Mesothelial cell of epicardium (in vitro differentiated cells): ENCODE data around the gene DNAH11. TPM values are rescaled to one million over a fixed set of nuclear protein-coding genes. Genes with fewer than 3 reads are reported as not detected.
A peak's percentile ranks its signal among the peaks of the same experiment; 100 is the strongest.

Source experiments
- DNase-seq, 2 experiments: peaks; one replicate each; pipeline ENCODE4 v3.0.0; 2021; ENCODE audit warnings: low spot score in 2 of 2; ENCODE audit not compliant: unreplicated experiment in 2 of 2
- H3K27ac Mint-ChIP-seq: 2 replicates; pipeline ENCODE4 v1.8.0; 2021; ENCODE audit warnings: mixed read lengths
- H3K27me3 Mint-ChIP-seq: 2 replicates; pipeline ENCODE4 v1.8.0; 2021; ENCODE audit warnings: low read depth, mixed read lengths
- H3K36me3 Mint-ChIP-seq: 2 replicates; pipeline ENCODE4 v1.8.0; 2021; ENCODE audit warnings: mixed read lengths
- H3K4me1 Mint-ChIP-seq: 2 replicates; pipeline ENCODE4 v1.8.0; 2021; ENCODE audit warnings: mixed read lengths
- H3K4me3 Mint-ChIP-seq: 2 replicates; pipeline ENCODE4 v1.8.0; 2021; ENCODE audit warnings: mild to moderate bottlenecking, moderate library complexity, mixed read lengths
- H3K9me3 Mint-ChIP-seq: 2 replicates; pipeline ENCODE4 v1.8.0; 2021; ENCODE audit warnings: mixed read lengths
- total RNA-seq: library from RNA; stranded (reverse); gene quantifications from 3 replicates; pipeline ENCODE4 v1.2.1, GENCODE V29; 2021
- TF ChIP-seq, protein P1 (sequence below): fragments of 200-600 bp; sonication (generic); IDR thresholded peaks from one replicate; pipeline ENCODE4 v1.5.0; 2021; ENCODE audit warnings: antibody characterized with exemption; ENCODE audit not compliant: unreplicated experiment

Gene DNAH11, protein sequence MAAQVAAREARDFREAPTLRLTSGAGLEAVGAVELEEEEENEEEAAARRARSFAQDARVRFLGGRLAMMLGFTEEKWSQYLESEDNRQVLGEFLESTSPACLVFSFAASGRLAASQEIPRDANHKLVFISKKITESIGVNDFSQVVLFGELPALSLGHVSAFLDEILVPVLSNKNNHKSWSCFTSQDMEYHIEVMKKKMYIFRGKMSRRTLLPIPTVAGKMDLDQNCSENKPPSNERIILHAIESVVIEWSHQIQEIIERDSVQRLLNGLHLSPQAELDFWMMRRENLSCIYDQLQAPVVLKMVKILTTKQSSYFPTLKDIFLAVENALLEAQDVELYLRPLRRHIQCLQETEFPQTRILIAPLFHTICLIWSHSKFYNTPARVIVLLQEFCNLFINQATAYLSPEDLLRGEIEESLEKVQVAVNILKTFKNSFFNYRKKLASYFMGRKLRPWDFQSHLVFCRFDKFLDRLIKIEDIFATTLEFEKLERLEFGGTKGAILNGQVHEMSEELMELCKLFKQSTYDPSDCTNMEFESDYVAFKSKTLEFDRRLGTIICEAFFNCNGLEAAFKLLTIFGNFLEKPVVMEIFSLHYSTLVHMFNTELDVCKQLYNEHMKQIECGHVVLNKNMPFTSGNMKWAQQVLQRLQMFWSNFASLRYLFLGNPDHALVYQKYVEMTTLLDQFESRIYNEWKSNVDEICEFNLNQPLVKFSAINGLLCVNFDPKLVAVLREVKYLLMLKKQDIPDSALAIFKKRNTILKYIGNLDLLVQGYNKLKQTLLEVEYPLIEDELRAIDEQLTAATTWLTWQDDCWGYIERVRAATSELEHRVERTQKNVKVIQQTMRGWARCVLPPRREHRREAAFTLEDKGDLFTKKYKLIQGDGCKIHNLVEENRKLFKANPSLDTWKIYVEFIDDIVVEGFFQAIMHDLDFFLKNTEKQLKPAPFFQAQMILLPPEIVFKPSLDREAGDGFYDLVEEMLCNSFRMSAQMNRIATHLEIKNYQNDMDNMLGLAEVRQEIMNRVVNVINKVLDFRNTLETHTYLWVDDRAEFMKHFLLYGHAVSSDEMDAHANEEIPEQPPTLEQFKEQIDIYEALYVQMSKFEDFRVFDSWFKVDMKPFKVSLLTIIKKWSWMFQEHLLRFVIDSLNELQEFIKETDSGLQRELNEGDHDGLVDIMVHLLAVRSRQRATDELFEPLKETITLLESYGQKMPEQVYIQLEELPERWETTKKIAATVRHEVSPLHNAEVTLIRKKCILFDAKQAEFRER (N-terminal part only)
- 0.50 to 0.80 TPM (median 0.53 TPM) in 3 replicates for total RNA-seq

DNA sequence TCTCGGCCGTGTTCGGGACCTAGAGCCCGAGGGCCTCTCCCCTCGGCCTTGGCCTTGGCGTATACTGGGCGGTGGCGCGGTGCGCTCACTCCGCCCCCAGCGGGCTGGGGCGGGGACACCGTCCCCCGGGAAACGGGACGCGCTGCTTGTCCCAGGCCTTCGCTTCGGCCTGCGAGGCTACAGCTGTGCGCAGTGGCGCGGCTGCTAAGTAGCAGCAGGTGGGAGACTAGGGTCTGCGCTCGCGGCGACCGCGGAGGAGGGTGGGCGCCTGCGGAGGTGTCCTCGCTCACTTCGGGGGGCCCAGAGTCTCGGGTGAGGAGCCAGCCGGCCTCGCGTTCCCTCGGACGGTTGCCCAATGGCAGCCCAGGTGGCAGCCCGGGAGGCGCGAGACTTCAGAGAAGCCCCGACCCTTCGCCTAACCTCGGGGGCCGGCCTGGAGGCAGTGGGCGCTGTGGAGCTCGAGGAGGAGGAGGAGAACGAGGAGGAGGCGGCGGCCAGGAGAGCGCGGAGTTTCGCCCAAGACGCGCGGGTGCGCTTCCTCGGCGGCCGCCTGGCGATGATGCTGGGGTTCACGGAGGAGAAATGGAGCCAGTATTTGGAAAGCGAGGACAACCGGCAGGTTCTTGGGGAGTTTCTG lies at the start of gene DNAH11:
DNAH11 (plus strand) TSS at position 149 of the 637 bp plus-strand sequence; CDS start at position 356, 207 bp downstream.
- no peaks in the 10 kb centered on the region for H3K36me3 Mint-ChIP-seq
- peaks cover 11% of the 10 kb centered on the region for H3K4me1 Mint-ChIP-seq
- H3K27me3 Mint-ChIP-seq = peaks cover 79% of the 10 kb centered on the region
- TF ChIP-seq, protein P1, sequence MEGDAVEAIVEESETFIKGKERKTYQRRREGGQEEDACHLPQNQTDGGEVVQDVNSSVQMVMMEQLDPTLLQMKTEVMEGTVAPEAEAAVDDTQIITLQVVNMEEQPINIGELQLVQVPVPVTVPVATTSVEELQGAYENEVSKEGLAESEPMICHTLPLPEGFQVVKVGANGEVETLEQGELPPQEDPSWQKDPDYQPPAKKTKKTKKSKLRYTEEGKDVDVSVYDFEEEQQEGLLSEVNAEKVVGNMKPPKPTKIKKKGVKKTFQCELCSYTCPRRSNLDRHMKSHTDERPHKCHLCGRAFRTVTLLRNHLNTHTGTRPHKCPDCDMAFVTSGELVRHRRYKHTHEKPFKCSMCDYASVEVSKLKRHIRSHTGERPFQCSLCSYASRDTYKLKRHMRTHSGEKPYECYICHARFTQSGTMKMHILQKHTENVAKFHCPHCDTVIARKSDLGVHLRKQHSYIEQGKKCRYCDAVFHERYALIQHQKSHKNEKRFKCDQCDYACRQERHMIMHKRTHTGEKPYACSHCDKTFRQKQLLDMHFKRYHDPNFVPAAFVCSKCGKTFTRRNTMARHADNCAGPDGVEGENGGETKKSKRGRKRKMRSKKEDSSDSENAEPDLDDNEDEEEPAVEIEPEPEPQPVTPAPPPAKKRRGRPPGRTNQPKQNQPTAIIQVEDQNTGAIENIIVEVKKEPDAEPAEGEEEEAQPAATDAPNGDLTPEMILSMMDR = no peak
- DNase-seq = peak; percentile 21 to 50
- H3K27ac Mint-ChIP-seq = no peak within 1 kb of the TSS
- H3K9me3 Mint-ChIP-seq = no peaks in the 10 kb centered on the region
- H3K4me3 Mint-ChIP-seq = peak within 1 kb of the TSS; percentile 67

DNA sequence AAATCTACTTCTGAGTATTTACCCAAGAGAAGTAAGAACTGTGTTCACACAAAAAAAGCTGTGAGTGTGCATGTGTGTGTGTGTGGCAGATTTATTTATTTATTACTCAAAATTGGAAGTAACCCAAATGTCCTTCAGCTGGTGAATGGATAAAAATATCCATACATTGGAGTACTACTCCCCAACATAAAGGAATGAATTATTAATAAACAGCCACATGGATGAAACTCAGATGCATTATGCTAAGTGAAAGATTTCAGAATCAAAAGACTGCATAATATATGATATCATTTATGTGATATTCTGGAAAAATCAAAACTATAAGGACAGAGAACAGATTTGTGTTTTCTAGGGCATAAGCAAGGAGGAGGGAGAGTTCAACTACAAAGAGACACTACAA lies 47.1 kb upstream of the DNAH11 start:
- peaks cover 68% of the 10 kb centered on the region for H3K9me3 Mint-ChIP-seq
- H3K27ac Mint-ChIP-seq = no peak overlapping the region
- no peaks in the 10 kb centered on the region for H3K27me3 Mint-ChIP-seq
- DNase-seq = no peak
- H3K4me1 Mint-ChIP-seq = no peaks in the 10 kb centered on the region
- H3K4me3 Mint-ChIP-seq = no peak overlapping the region
- TF ChIP-seq, protein P1 = no peak
- H3K36me3 Mint-ChIP-seq = peaks cover 48% of the 10 kb centered on the region

DNA sequence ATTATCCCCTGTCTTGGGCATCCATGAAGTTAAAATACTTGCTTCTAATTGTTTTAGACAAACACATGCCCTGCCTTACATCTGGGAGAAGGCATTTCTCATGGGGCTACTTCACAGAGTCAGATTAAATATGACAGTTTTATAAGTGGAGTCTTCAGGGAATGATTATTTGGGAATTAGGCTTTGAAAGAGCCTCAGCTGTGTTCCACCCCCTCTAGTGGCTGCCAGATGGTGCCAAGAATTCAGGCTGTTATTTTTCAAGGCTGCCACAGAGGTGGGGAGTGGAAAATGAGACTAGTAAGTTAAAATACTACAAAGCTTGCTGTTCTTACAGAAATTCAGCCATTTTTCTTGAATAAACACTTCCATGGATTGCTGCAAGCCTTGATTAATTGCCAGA lies 45.8 kb upstream of the DNAH11 start:
- Mint-ChIP-seq H3K27me3 (no peaks in the 10 kb centered on the region), H3K27ac (no peak overlapping the region), H3K4me3 (no peak overlapping the region), H3K36me3 (peaks cover 50% of the 10 kb centered on the region), H3K9me3 (peaks cover 67% of the 10 kb centered on the region), H3K4me1 (no peaks in the 10 kb centered on the region)
- no peak for DNase-seq
- TF ChIP-seq, protein P1 = no peak

DNA sequence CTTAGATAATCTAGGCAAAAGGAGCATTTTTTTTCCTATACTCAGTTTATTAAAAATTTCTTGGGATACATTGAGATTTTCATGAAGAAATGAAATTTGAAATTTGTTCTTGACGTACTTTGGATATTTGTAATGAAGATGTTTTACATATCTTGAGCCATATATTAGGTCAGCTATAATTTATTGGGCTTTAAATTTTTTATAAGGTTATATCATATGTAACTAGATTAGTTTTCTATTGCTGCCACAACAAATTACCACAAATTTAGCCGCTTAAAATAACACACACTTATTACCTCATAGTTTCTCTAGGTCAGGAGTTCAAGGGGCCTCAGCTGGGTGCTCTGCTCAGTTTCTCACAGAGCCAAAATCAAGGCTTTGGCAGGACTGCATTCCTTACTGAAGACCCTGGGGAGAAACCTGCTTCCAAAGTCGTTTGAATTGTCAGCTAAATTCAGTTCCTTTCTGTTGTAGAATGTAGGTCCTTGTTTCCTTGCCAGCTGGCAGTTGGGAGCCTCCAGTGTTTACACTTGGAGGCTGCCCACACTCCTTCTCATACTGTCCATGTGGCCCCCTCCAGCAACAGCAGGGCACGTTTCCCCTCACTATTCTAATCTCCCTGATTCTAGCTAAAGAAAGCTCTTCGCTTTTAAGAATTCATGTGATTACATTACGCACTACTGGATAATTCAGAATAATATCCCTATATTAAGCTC lies 42.6 kb upstream of the DNAH11 start:
- Mint-ChIP-seq H3K9me3 (peaks cover 64% of the 10 kb centered on the region), H3K36me3 (peaks cover 38% of the 10 kb centered on the region), H3K4me3 (no peak overlapping the region), H3K4me1 (peaks cover 8% of the 10 kb centered on the region), H3K27me3 (no peaks in the 10 kb centered on the region), H3K27ac (no peak overlapping the region)
- no peak for DNase-seq
- TF ChIP-seq, protein P1 = no peak
